HepG2 (cell line): Measurements from ENCODE around the gene NEFH. TPM values are rescaled to one million over a fixed set of nuclear protein-coding genes. Genes with fewer than 3 reads are reported as not detected.

ENCODE experiments used
- ATAC-seq: fragments of 200-7000 bp; cut with Tn5 transposase; 3 replicates; pipeline ENCODE4 v1.9.1; 2020; ENCODE audit warnings: mild to moderate bottlenecking, moderate library complexity
- BruUV-seq: library from RNA; stranded (reverse); fragments of 400-500 nt; replicated peaks from 2 replicates; lab custom pipeline; 2021; lab: Mats Ljungman, UMichigan
- CTCF ChIA-PET: fragments of 300-600 bp; formaldehyde crosslinking; extraction: SDS; loops from one replicate; lab custom pipeline; 2021; ENCODE audit warnings: low total read pairs, inconsistent platforms, low intra/inter-chr PET ratio; lab: Yijun Ruan, JAX
- POLR2A ChIA-PET: fragments of 350-600 bp; sonication (Branson Sonifier 250); formaldehyde crosslinking; loops from one replicate; lab custom pipeline; 2020; ENCODE audit warnings: antibody characterized with exemption, inconsistent platforms; lab: Yijun Ruan, JAX
- DNase-seq: peaks from one replicate; pipeline ENCODE4 v3.0.0-alpha.2; 2015; ENCODE audit warnings: low spot score
- FAIRE-seq: peaks from 3 replicates; lab custom pipeline; 2011; peaks lifted over from hg19 to GRCh38; lab: Jason Lieb, UNC
- H2AFZ ChIP-seq: one replicate; pipeline ENCODE4 v1.6.1; 2011; ENCODE audit warnings: low read length, inconsistent platforms
- H3K27ac ChIP-seq: fragments of 300-600 bp; 3 replicates; pipeline ENCODE4 v1.8.0; 2011; ENCODE audit warnings: mixed run types, mild to moderate bottlenecking, mixed read lengths, low read length, inconsistent platforms; ENCODE audit not compliant: insufficient read depth; ENCODE audit errors: extremely low read length
- H3K27me3 ChIP-seq, 2 experiments: fragments of 200-600 bp in 1 of 2; 2 replicates in 1 of 2; 3 replicates in 1 of 2; pipeline versions ENCODE4 v1.6.0 to v1.8.0; 2011; ENCODE audit warnings: low read length in 2 of 2, mild to moderate bottlenecking in 2 of 2, moderate library complexity in 2 of 2, inconsistent platforms in 1 of 2; ENCODE audit not compliant: insufficient read depth in 2 of 2, control insufficient read depth in 1 of 2
- H3K36me3 ChIP-seq, 2 experiments: fragments of 200-600 bp in 1 of 2; replicated peaks in 1 of 2; 2 replicates in 1 of 2; 3 replicates in 1 of 2; pipeline versions ENCODE4 v1.5.1 to v1.8.0; 2011; ENCODE audit warnings: low read length in 2 of 2, inconsistent platforms in 1 of 2; ENCODE audit not compliant: insufficient read depth in 2 of 2, control insufficient read depth in 1 of 2
- H3K4me1 ChIP-seq: 2 replicates; pipeline ENCODE4 v1.5.1; 2012; ENCODE audit warnings: low read length, inconsistent platforms; ENCODE audit not compliant: insufficient read depth
- H3K4me2 ChIP-seq: 2 replicates; pipeline ENCODE4 v1.6.0; 2011; ENCODE audit warnings: low read depth, low read length, inconsistent platforms
- H3K4me3 ChIP-seq, 3 experiments: fragments of 200-600 bp in 1 of 3; sonication (generic), shearing (Covaris generic) in 1 of 3; replicated peaks in 1 of 3; 2 replicates each; pipeline ENCODE4 v1.5.1; 2011 to 2016; ENCODE audit warnings: low read length in 3 of 3, inconsistent platforms in 2 of 3, low read depth in 2 of 3, mild to moderate bottlenecking in 2 of 3, control low read depth in 1 of 3, mixed read lengths in 1 of 3; ENCODE audit not compliant: insufficient read depth in 1 of 3
- H3K79me2 ChIP-seq: one replicate; pipeline ENCODE4 v1.6.1; 2011; ENCODE audit warnings: low read length, inconsistent platforms; ENCODE audit not compliant: insufficient read depth
- H3K9ac ChIP-seq: 2 replicates; pipeline ENCODE4 v1.6.0; 2011; ENCODE audit warnings: mild to moderate bottlenecking, low read depth, low read length, inconsistent platforms; ENCODE audit not compliant: insufficient read depth
- H3K9me3 ChIP-seq: 2 replicates; pipeline ENCODE4 v1.5.1; 2012; ENCODE audit warnings: mild to moderate bottlenecking, low read length
- H4K20me1 ChIP-seq: 2 replicates; pipeline ENCODE4 v1.6.0; 2011; ENCODE audit warnings: inconsistent platforms, mild to moderate bottlenecking, low read length, moderate library complexity; ENCODE audit not compliant: insufficient read depth
- AKAP8 ChIP-seq: sonication (generic); formaldehyde crosslinking; IDR thresholded peaks from 2 replicates; pipeline ENCODE4 v1.5.1; 2020; ENCODE audit warnings: mild to moderate bottlenecking, missing genetic modification reagents
- CBX5 ChIP-seq: sonication (generic); formaldehyde crosslinking; IDR thresholded peaks from 2 replicates; pipeline ENCODE4 v1.4.0; 2020; ENCODE audit warnings: missing genetic modification reagents, borderline replicate concordance
- CCAR2 ChIP-seq: fragments of 200-400 bp; formaldehyde crosslinking; optimal IDR thresholded peaks from 2 replicates; pipeline ENCODE3; 2018; ENCODE audit warnings: low read depth, mild to moderate bottlenecking, low read length, moderate library complexity
- CENPX ChIP-seq: sonication (generic); formaldehyde crosslinking; IDR thresholded peaks from 2 replicates; pipeline ENCODE4 v1.9.0; 2021; ENCODE audit warnings: mild to moderate bottlenecking, missing genetic modification reagents, moderate library complexity
- DNMT3B ChIP-seq: conservative IDR thresholded peaks from 2 replicates; pipeline ENCODE4 v1.6.1; 2016; ENCODE audit warnings: missing biosample characterization, control low read depth
- HNRNPK ChIP-seq: fragments of 200-400 bp; formaldehyde crosslinking; IDR thresholded peaks from 2 replicates; pipeline ENCODE4 v1.6.1; 2018; ENCODE audit warnings: low read length, low read depth, moderate library complexity, mild to moderate bottlenecking; ENCODE audit not compliant: poor library complexity, severe bottlenecking
- MTA3 ChIP-seq: sonication (generic); formaldehyde crosslinking; IDR thresholded peaks from 2 replicates; pipeline ENCODE4 v1.4.0; 2020; ENCODE audit warnings: missing genetic modification reagents
- NPAS2 ChIP-seq: sonication (generic); formaldehyde crosslinking; IDR thresholded peaks from 2 replicates; pipeline ENCODE4 v1.8.0; 2022; ENCODE audit warnings: mild to moderate bottlenecking, missing genetic modification reagents, borderline replicate concordance
- PHF21A ChIP-seq: sonication (generic); formaldehyde crosslinking; IDR thresholded peaks from 2 replicates; pipeline ENCODE4 v1.5.0; 2020; ENCODE audit warnings: mild to moderate bottlenecking, missing genetic modification reagents
- SSRP1 ChIP-seq: IDR thresholded peaks from 2 replicates; pipeline ENCODE4 v1.6.1; 2016; ENCODE audit warnings: control low read depth
- ZIK1 ChIP-seq: sonication (generic); formaldehyde crosslinking; IDR thresholded peaks from 2 replicates; pipeline ENCODE4 v1.5.0; 2020; ENCODE audit warnings: mild to moderate bottlenecking, low read depth, missing genetic modification reagents, borderline replicate concordance
- ZNF232 ChIP-seq: sonication (generic); formaldehyde crosslinking; IDR thresholded peaks from 2 replicates; pipeline ENCODE4 v1.4.0; 2020; ENCODE audit warnings: missing genetic modification reagents, borderline replicate concordance
- ZNF274 ChIP-seq: sonication (generic); formaldehyde crosslinking; IDR thresholded peaks from 2 replicates; pipeline ENCODE4 v1.5.1; 2020; ENCODE audit warnings: mild to moderate bottlenecking, missing genetic modification reagents
- ZNF558 ChIP-seq: sonication (generic); formaldehyde crosslinking; IDR thresholded peaks from 2 replicates; pipeline ENCODE4 v1.9.0; 2022; ENCODE audit warnings: mild to moderate bottlenecking, missing genetic modification reagents, borderline replicate concordance
- ZNF644 ChIP-seq: IDR thresholded peaks from 2 replicates; pipeline ENCODE4 v1.6.1; 2016; ENCODE audit warnings: low read depth
- ZNF792 ChIP-seq: IDR thresholded peaks from 2 replicates; pipeline ENCODE4 v1.6.1; 2016
- WGBS: methylation state at CpG from one replicate; pipeline ENCODE4 v1.1.6; 2017; ENCODE audit warnings: low lambda C conversion rate; 5-methylcytosine and 5-hydroxymethylcytosine counted together
- in situ Hi-C: cut with HindIII; loops from 2 replicates; pipeline ENCODE4 v1.10.0; 2017; ENCODE audit warnings: low pct_unique_long_range_greater_than_20kb; ENCODE audit not compliant: extremely low pct_ligation_motif_present
- intact Hi-C: fragments of 100-400 bp; cut with micrococcal nuclease; formaldehyde crosslinking; loops from one replicate; pipeline ENCODE4 v1.10.0; 2022; ENCODE audit not compliant: unreplicated experiment
- polyA plus RNA-seq, 8 experiments: library from polyadenylated mRNA; depleted of rRNA in 3 of 8; stranded (reverse) in 7 of 8; unstranded in 1 of 8; fragments of >200 nt; fragmentation: Illumina TruSeq in 4 of 8; extraction: Trizol in 4 of 8; gene quantifications; 2 replicates each; pipeline versions ENCODE4 v1.2.1 to v1.2.3, GENCODE V29; 2011 to 2016; ENCODE audit warnings: low read depth in 4 of 8, missing spikeins in 1 of 8, mixed read lengths in 1 of 8; ENCODE audit not compliant: insufficient read depth in 1 of 8
- total RNA-seq, 5 experiments: library from RNA; depleted of rRNA; stranded (reverse); fragments of >200 nt; fragmentation: Illumina TruSeq; extraction: Trizol; gene quantifications; 2 replicates each; pipeline ENCODE4 v1.2.3, GENCODE V29; 2016; ENCODE audit warnings: low read depth in 1 of 5
- TF ChIP-seq, protein P1 (sequence below): sonication (generic); formaldehyde crosslinking; IDR thresholded peaks from 2 replicates; pipeline ENCODE4 v1.4.0; 2020; ENCODE audit warnings: mild to moderate bottlenecking, missing genetic modification reagents
- TF ChIP-seq, protein P2 (sequence below): conservative IDR thresholded peaks from 2 replicates; pipeline ENCODE4 v1.6.1; 2018; ENCODE audit warnings: missing genetic modification reagents
- TF ChIP-seq, protein P3 (sequence below): sonication (generic); formaldehyde crosslinking; IDR thresholded peaks from 2 replicates; pipeline ENCODE4 v1.8.1; 2022; ENCODE audit warnings: mild to moderate bottlenecking, missing genetic modification reagents

Gene NEFH
- total and polyA plus RNA-seq, 2 of the 13 experiments (the other 11 are each of a cell fraction or from before 2014, with no cell fraction given): not detected

DNA sequence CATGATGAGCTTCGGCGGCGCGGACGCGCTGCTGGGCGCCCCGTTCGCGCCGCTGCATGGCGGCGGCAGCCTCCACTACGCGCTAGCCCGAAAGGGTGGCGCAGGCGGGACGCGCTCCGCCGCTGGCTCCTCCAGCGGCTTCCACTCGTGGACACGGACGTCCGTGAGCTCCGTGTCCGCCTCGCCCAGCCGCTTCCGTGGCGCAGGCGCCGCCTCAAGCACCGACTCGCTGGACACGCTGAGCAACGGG lies 169 bp downstream of the NEFH start:
- Histone ChIP-seq H3K9me3 (no peaks in the 10 kb centered on the region), H2AFZ (no peak overlapping the region), H3K4me3 (no peak overlapping the region), H3K27ac (no peak overlapping the region), H3K9ac (no peak overlapping the region), H3K36me3 (no peaks in the 10 kb centered on the region), H3K79me2 (no peaks in the 10 kb centered on the region), H3K4me1 (peaks cover 13% of the 10 kb centered on the region; the same call in 1 of the 2 replicates), H4K20me1 (peaks cover 7% of the 10 kb centered on the region; the same call in 1 of the 2 replicates), H3K4me2 (no peak overlapping the region), H3K27me3 (peaks cover 10 to 45% of the 10 kb centered on the region in 2 experiments)
- DNase-seq (no peak), ATAC-seq (no peak), FAIRE-seq (no peak)
- CTCF ChIA-PET: interaction anchor here (0.6 kb wide), 1 partner anchor 36 kb away, joined by 3 read pairs; no protein-coding TSS in a partner anchor
- in situ Hi-C loops: no loop called here
- TF ChIP-seq ZNF558 (no peak), ZNF232 (CRISPR knock-in tag) (no peak), AKAP8 (CRISPR knock-in tag) (no peak), SSRP1 (CRISPR knock-in tag) (no peak), HNRNPK (no peak), CENPX (CRISPR knock-in tag) (no peak), CCAR2 (no peak), CBX5 (CRISPR knock-in tag) (no peak), ZIK1 (CRISPR knock-in tag) (no peak), ZNF792 (CRISPR knock-in tag) (no peak), DNMT3B (CRISPR knock-in tag) (no peak), ZNF644 (CRISPR knock-in tag) (no peak), NPAS2 (CRISPR knock-in tag) (no peak), PHF21A (CRISPR knock-in tag) (no peak), MTA3 (no peak), ZNF274 (CRISPR knock-in tag) (no peak)
- TF ChIP-seq, protein P1, sequence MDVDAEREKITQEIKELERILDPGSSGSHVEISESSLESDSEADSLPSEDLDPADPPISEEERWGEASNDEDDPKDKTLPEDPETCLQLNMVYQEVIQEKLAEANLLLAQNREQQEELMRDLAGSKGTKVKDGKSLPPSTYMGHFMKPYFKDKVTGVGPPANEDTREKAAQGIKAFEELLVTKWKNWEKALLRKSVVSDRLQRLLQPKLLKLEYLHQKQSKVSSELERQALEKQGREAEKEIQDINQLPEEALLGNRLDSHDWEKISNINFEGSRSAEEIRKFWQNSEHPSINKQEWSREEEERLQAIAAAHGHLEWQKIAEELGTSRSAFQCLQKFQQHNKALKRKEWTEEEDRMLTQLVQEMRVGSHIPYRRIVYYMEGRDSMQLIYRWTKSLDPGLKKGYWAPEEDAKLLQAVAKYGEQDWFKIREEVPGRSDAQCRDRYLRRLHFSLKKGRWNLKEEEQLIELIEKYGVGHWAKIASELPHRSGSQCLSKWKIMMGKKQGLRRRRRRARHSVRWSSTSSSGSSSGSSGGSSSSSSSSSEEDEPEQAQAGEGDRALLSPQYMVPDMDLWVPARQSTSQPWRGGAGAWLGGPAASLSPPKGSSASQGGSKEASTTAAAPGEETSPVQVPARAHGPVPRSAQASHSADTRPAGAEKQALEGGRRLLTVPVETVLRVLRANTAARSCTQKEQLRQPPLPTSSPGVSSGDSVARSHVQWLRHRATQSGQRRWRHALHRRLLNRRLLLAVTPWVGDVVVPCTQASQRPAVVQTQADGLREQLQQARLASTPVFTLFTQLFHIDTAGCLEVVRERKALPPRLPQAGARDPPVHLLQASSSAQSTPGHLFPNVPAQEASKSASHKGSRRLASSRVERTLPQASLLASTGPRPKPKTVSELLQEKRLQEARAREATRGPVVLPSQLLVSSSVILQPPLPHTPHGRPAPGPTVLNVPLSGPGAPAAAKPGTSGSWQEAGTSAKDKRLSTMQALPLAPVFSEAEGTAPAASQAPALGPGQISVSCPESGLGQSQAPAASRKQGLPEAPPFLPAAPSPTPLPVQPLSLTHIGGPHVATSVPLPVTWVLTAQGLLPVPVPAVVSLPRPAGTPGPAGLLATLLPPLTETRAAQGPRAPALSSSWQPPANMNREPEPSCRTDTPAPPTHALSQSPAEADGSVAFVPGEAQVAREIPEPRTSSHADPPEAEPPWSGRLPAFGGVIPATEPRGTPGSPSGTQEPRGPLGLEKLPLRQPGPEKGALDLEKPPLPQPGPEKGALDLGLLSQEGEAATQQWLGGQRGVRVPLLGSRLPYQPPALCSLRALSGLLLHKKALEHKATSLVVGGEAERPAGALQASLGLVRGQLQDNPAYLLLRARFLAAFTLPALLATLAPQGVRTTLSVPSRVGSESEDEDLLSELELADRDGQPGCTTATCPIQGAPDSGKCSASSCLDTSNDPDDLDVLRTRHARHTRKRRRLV: no peak
- TF ChIP-seq, protein P2, sequence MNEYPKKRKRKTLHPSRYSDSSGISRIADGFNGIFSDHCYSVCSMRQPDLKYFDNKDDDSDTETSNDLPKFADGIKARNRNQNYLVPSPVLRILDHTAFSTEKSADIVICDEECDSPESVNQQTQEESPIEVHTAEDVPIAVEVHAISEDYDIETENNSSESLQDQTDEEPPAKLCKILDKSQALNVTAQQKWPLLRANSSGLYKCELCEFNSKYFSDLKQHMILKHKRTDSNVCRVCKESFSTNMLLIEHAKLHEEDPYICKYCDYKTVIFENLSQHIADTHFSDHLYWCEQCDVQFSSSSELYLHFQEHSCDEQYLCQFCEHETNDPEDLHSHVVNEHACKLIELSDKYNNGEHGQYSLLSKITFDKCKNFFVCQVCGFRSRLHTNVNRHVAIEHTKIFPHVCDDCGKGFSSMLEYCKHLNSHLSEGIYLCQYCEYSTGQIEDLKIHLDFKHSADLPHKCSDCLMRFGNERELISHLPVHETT: no peak
- TF ChIP-seq, protein P3, sequence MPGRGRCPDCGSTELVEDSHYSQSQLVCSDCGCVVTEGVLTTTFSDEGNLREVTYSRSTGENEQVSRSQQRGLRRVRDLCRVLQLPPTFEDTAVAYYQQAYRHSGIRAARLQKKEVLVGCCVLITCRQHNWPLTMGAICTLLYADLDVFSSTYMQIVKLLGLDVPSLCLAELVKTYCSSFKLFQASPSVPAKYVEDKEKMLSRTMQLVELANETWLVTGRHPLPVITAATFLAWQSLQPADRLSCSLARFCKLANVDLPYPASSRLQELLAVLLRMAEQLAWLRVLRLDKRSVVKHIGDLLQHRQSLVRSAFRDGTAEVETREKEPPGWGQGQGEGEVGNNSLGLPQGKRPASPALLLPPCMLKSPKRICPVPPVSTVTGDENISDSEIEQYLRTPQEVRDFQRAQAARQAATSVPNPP (CRISPR knock-in tag): no peak
- WGBS: 69% methylated on average over 33 of the region's 39 CpGs
- BruUV-seq: no TSS peak
- POLR2A ChIA-PET: no interaction called here
- intact Hi-C loops: no loop called here
